ENCODE results near the gene UCP3.

UCP3 gene

GRCh38 chr11:74005721-74006517, 3.0 kb downstream of the UCP3 start:
- Histone ChIP-seq H2BK15ac (ENCODE audit: low read length) (no peak overlapping the region), H3K18ac (ENCODE audit: low read length) (no peak overlapping the region), H3K14ac (ENCODE audit: low read length) (no peak overlapping the region), H3K9me3 (replicated peaks in 1 of 2; ENCODE audit: control insufficient read depth in 2 of 2, insufficient read depth in 1 of 2, low read depth in 1 of 2, low read length in 2 of 2) (no peaks in the 10 kb centered on the region), H3K4me2 (ENCODE audit: insufficient read depth, low read length, poor library complexity, severe bottlenecking) (no peak overlapping the region), H3K4me3 (ENCODE audit: low read length in 2 of 2) (peak overlapping the region in 1 of 2 donors; percentile 9), H2BK120ac (ENCODE audit: low read depth, low read length) (no peak overlapping the region), H3K4me1 (ENCODE audit: control insufficient read depth in 2 of 2, insufficient read depth in 1 of 2, low read depth in 1 of 2, low read length in 2 of 2) (peaks cover 0 to 2% of the 10 kb centered on the region in 2 donors), H2AK5ac (ENCODE audit: low read depth, low read length) (no peak overlapping the region), H3K27me3 (ENCODE audit: control insufficient read depth in 3 of 3, insufficient read depth in 3 of 3, low read depth in 1 of 3, low read length in 3 of 3) (no peaks in the 10 kb centered on the region), H3K27ac (replicated peaks; ENCODE audit: low read length) (no peak overlapping the region), H3K79me1 (ENCODE audit: low read depth, low read length) (no peaks in the 10 kb centered on the region), H3K4ac (ENCODE audit: low read length) (no peak overlapping the region), H4K91ac (ENCODE audit: low read depth, low read length, poor library complexity) (no peak overlapping the region), H3K23ac (ENCODE audit: low read depth, low read length, poor library complexity) (no peak overlapping the region), H3K36me3 (replicated peaks in 1 of 2; ENCODE audit: control insufficient read depth in 2 of 2, insufficient read depth in 2 of 2, low read length in 2 of 2) (peaks cover 2 to 45% of the 10 kb centered on the region in 2 donors), H4K8ac (ENCODE audit: low read depth, low read length) (no peak overlapping the region), H3K9ac (ENCODE audit: low read depth, low read length, poor library complexity) (no peak overlapping the region), H2AFZ (ENCODE audit: low read length) (no peak overlapping the region), H2BK12ac (ENCODE audit: low read length) (no peak overlapping the region), H2BK5ac (ENCODE audit: low read length) (no peak overlapping the region)
- no peak for DNase-seq (ENCODE audit: low spot score)
- no CpG with 5 or more reads among the region's 29 CpGs for WGBS, 2 donors (ENCODE audit: extremely low coverage in 2 of 2, insufficient read length in 2 of 2, insufficient replicate concordance in 1 of 2)

- Histone ChIP-seq H3K18ac (ENCODE audit: low read length) (peak overlapping the region; percentile 8), H2BK15ac (ENCODE audit: low read length) (no peak overlapping the region), H3K4me3 (ENCODE audit: low read length in 2 of 2) (no peak overlapping the region), H3K36me3 (replicated peaks in 1 of 2; ENCODE audit: control insufficient read depth in 2 of 2, insufficient read depth in 2 of 2, low read length in 2 of 2) (peaks cover 2 to 43% of the 10 kb centered on the region in 2 donors), H3K4me1 (ENCODE audit: control insufficient read depth in 2 of 2, insufficient read depth in 1 of 2, low read depth in 1 of 2, low read length in 2 of 2) (peaks cover 0 to 2% of the 10 kb centered on the region in 2 donors), H3K27me3 (ENCODE audit: control insufficient read depth in 3 of 3, insufficient read depth in 3 of 3, low read depth in 1 of 3, low read length in 3 of 3) (no peaks in the 10 kb centered on the region), H2BK120ac (ENCODE audit: low read depth, low read length) (no peak overlapping the region), H4K8ac (ENCODE audit: low read depth, low read length) (no peak overlapping the region), H2AFZ (ENCODE audit: low read length) (no peak overlapping the region), H3K27ac (replicated peaks; ENCODE audit: low read length) (no peak overlapping the region), H3K14ac (ENCODE audit: low read length) (no peak overlapping the region), H3K9me3 (replicated peaks in 1 of 2; ENCODE audit: control insufficient read depth in 2 of 2, insufficient read depth in 1 of 2, low read depth in 1 of 2, low read length in 2 of 2) (no peaks in the 10 kb centered on the region), H3K4ac (ENCODE audit: low read length) (no peak overlapping the region), H2AK5ac (ENCODE audit: low read depth, low read length) (no peak overlapping the region), H3K79me1 (ENCODE audit: low read depth, low read length) (no peaks in the 10 kb centered on the region), H4K91ac (ENCODE audit: low read depth, low read length, poor library complexity) (no peak overlapping the region), H3K4me2 (ENCODE audit: insufficient read depth, low read length, poor library complexity, severe bottlenecking) (no peak overlapping the region), H2BK12ac (ENCODE audit: low read length) (no peak overlapping the region), H3K23ac (ENCODE audit: low read depth, low read length, poor library complexity) (no peak overlapping the region), H3K9ac (ENCODE audit: low read depth, low read length, poor library complexity) (no peak overlapping the region), H2BK5ac (ENCODE audit: low read length) (no peak overlapping the region)
- no CpG with 5 or more reads among the region's 11 CpGs for WGBS, 2 donors (ENCODE audit: extremely low coverage in 2 of 2, insufficient read length in 2 of 2, insufficient replicate concordance in 1 of 2)
- DNase-seq (ENCODE audit: low spot score), result no peak
These were observed 3.9 kb downstream of the UCP3 start for GRCh38 chr11:74004759-74005615.

- no peak overlapping the region for H2BK15ac ChIP-seq (ENCODE audit: low read length)
- H3K14ac ChIP-seq (ENCODE audit: low read length), result no peak overlapping the region
- no peak overlapping the region for H3K4ac ChIP-seq (ENCODE audit: low read length)
- WGBS, 2 donors (ENCODE audit: extremely low coverage in 2 of 2, insufficient read length in 2 of 2, insufficient replicate concordance in 1 of 2), result no CpG with 5 or more reads among the region's 6 CpGs
- no peak overlapping the region for H3K9ac ChIP-seq (ENCODE audit: low read depth, low read length, poor library complexity)
- H3K27ac ChIP-seq (replicated peaks; ENCODE audit: low read length), result no peak overlapping the region
- peaks cover 2 to 43% of the 10 kb centered on the region in 2 donors for H3K36me3 ChIP-seq (replicated peaks in 1 of 2; ENCODE audit: control insufficient read depth in 2 of 2, insufficient read depth in 2 of 2, low read length in 2 of 2)
- peaks cover 0 to 2% of the 10 kb centered on the region in 2 donors for H3K4me1 ChIP-seq (ENCODE audit: control insufficient read depth in 2 of 2, insufficient read depth in 1 of 2, low read depth in 1 of 2, low read length in 2 of 2)
- H2AK5ac ChIP-seq (ENCODE audit: low read depth, low read length), result no peak overlapping the region
- H3K4me2 ChIP-seq (ENCODE audit: insufficient read depth, low read length, poor library complexity, severe bottlenecking), result no peak overlapping the region
- H3K79me1 ChIP-seq (ENCODE audit: low read depth, low read length), result no peaks in the 10 kb centered on the region
- no peak overlapping the region for H3K18ac ChIP-seq (ENCODE audit: low read length)
- no peak overlapping the region for H4K8ac ChIP-seq (ENCODE audit: low read depth, low read length)
- H2BK12ac ChIP-seq (ENCODE audit: low read length), result no peak overlapping the region
- no peak for DNase-seq (ENCODE audit: low spot score)
- H2BK120ac ChIP-seq (ENCODE audit: low read depth, low read length), result no peak overlapping the region
- H3K9me3 ChIP-seq (replicated peaks in 1 of 2; ENCODE audit: control insufficient read depth in 2 of 2, insufficient read depth in 1 of 2, low read depth in 1 of 2, low read length in 2 of 2), result no peaks in the 10 kb centered on the region
- no peak overlapping the region for H3K23ac ChIP-seq (ENCODE audit: low read depth, low read length, poor library complexity)
- H3K27me3 ChIP-seq (ENCODE audit: control insufficient read depth in 3 of 3, insufficient read depth in 3 of 3, low read depth in 1 of 3, low read length in 3 of 3), result no peaks in the 10 kb centered on the region
- no peak overlapping the region for H3K4me3 ChIP-seq (ENCODE audit: low read length in 2 of 2)
- no peak overlapping the region for H4K91ac ChIP-seq (ENCODE audit: low read depth, low read length, poor library complexity)
- H2BK5ac ChIP-seq (ENCODE audit: low read length), result no peak overlapping the region
- no peak overlapping the region for H2AFZ ChIP-seq (ENCODE audit: low read length)
These were observed 4.7 kb downstream of the UCP3 start for GRCh38 chr11:74004046-74004695.

- H3K23ac ChIP-seq (ENCODE audit: low read depth, low read length, poor library complexity), result no peak overlapping the region
- H2BK12ac ChIP-seq (ENCODE audit: low read length), result no peak overlapping the region
- H3K36me3 ChIP-seq (replicated peaks in 1 of 2; ENCODE audit: control insufficient read depth in 2 of 2, insufficient read depth in 2 of 2, low read length in 2 of 2), result peaks cover 2 to 43% of the 10 kb centered on the region in 2 donors
- no peak overlapping the region for H3K4me3 ChIP-seq (ENCODE audit: low read length in 2 of 2)
- H3K9me3 ChIP-seq (replicated peaks in 1 of 2; ENCODE audit: control insufficient read depth in 2 of 2, insufficient read depth in 1 of 2, low read depth in 1 of 2, low read length in 2 of 2), result no peaks in the 10 kb centered on the region
- no peak overlapping the region for H2AK5ac ChIP-seq (ENCODE audit: low read depth, low read length)
- no peak overlapping the region for H3K4ac ChIP-seq (ENCODE audit: low read length)
- no peak overlapping the region for H2BK5ac ChIP-seq (ENCODE audit: low read length)
- H4K8ac ChIP-seq (ENCODE audit: low read depth, low read length), result no peak overlapping the region
- no peaks in the 10 kb centered on the region for H3K27me3 ChIP-seq (ENCODE audit: control insufficient read depth in 3 of 3, insufficient read depth in 3 of 3, low read depth in 1 of 3, low read length in 3 of 3)
- H3K18ac ChIP-seq (ENCODE audit: low read length), result no peak overlapping the region
- no peaks in the 10 kb centered on the region for H3K79me1 ChIP-seq (ENCODE audit: low read depth, low read length)
- H3K4me1 ChIP-seq (ENCODE audit: control insufficient read depth in 2 of 2, insufficient read depth in 1 of 2, low read depth in 1 of 2, low read length in 2 of 2), result no peaks in the 10 kb centered on the region
- no peak overlapping the region for H2BK120ac ChIP-seq (ENCODE audit: low read depth, low read length)
- H3K4me2 ChIP-seq (ENCODE audit: insufficient read depth, low read length, poor library complexity, severe bottlenecking), result no peak overlapping the region
- no CpG with 5 or more reads among the region's 4 CpGs for WGBS, 2 donors (ENCODE audit: extremely low coverage in 2 of 2, insufficient read length in 2 of 2, insufficient replicate concordance in 1 of 2)
- no peak overlapping the region for H2BK15ac ChIP-seq (ENCODE audit: low read length)
- H4K91ac ChIP-seq (ENCODE audit: low read depth, low read length, poor library complexity), result no peak overlapping the region
- H3K9ac ChIP-seq (ENCODE audit: low read depth, low read length, poor library complexity), result no peak overlapping the region
- DNase-seq (ENCODE audit: low spot score), result no peak
- no peak overlapping the region for H3K27ac ChIP-seq (replicated peaks; ENCODE audit: low read length)
- H3K14ac ChIP-seq (ENCODE audit: low read length), result no peak overlapping the region
- H2AFZ ChIP-seq (ENCODE audit: low read length), result no peak overlapping the region
These were observed 6.1 kb downstream of the UCP3 start for GRCh38 chr11:74002832-74003231.
